ENCODE data around the gene CLDN18.

The CLDN18 gene

DNA sequence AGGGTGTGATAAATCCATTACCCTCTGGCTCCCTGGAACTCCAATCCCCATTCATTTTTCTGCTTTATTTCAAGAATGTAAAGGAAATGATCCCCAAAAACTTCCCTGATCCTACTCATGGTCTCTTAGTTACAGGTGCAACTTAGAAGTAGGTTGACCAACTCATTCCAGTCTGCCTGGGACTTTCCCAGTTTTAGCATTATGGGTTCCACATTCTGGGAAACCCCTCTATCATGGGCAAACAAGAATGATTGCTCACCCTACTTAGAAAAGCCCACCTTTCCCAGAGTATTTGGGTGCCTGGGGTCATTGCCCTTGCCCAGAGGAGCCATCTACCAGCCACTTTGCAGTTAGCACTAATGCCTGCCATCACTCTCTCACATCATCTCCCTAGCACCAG lies 15.6 kb downstream of the CLDN18 start:
- no peak for DNase-seq (ENCODE audit: low read depth)

- no peak for DNase-seq (ENCODE audit: low read depth)
Measured at GRCh38 chr3:138027821-138028220, 17.9 kb downstream of the CLDN18 start.

DNA sequence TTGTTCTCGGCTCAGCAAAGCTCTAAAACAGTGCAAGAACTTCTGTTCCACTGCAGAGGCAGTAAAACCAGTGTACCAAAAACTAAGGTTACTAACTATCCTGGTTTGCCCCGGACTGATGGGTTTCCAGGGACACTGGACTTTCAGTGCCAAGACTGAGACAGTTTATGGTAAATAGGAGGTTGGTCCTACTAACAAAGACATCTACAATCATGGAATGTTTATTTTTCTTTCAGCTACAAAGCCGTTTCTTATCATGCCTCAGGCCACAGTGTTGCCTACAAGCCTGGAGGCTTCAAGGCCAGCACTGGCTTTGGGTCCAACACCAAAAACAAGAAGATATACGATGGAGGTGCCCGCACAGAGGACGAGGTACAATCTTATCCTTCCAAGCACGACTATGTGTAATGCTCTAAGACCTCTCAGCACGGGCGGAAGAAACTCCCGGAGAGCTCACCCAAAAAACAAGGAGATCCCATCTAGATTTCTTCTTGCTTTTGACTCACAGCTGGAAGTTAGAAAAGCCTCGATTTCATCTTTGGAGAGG lies 20.8 kb downstream of the CLDN18 start:
- DNase-seq (ENCODE audit: low read depth) = no peak

DNA sequence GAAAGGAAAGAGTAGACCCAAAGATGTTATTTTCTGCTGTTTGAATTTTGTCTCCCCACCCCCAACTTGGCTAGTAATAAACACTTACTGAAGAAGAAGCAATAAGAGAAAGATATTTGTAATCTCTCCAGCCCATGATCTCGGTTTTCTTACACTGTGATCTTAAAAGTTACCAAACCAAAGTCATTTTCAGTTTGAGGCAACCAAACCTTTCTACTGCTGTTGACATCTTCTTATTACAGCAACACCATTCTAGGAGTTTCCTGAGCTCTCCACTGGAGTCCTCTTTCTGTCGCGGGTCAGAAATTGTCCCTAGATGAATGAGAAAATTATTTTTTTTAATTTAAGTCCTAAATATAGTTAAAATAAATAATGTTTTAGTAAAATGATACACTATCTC lies 21.6 kb downstream of the CLDN18 start:
- DNase-seq (ENCODE audit: low read depth) = no peak

- no peak for DNase-seq (ENCODE audit: low read depth)
Measured at GRCh38 chr3:138032567-138032966, 22.6 kb downstream of the CLDN18 start.

DNA sequence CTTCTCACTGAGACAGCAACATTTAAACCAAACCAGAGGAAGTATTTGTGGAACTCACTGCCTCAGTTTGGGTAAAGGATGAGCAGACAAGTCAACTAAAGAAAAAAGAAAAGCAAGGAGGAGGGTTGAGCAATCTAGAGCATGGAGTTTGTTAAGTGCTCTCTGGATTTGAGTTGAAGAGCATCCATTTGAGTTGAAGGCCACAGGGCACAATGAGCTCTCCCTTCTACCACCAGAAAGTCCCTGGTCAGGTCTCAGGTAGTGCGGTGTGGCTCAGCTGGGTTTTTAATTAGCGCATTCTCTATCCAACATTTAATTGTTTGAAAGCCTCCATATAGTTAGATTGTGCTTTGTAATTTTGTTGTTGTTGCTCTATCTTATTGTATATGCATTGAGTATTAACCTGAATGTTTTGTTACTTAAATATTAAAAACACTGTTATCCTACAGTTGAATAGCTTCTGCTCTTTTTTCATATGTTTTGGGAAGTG lies 23.3 kb downstream of the CLDN18 start:
- DNase-seq (ENCODE audit: low read depth) = no peak

DNA sequence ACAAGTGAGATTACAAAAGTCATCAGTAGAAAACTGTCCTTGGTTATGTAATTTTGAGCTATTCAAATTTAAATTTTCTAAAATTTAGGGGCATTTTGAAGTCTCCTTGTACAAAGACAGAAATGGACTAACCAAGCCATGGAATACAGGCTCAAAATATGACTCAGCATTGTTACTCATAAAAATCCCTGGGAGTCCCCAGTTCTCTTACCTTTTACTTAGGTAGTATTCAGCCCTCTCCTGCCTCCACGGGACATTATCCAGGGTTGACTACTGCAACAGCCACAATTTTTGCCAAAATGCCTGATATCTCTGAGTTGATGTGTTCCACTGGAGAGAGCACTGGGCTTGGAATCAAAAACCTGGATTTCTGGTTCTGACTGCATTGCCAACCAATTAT lies 25.0 kb downstream of the CLDN18 start:
- no peak for DNase-seq (ENCODE audit: low read depth)

DNA sequence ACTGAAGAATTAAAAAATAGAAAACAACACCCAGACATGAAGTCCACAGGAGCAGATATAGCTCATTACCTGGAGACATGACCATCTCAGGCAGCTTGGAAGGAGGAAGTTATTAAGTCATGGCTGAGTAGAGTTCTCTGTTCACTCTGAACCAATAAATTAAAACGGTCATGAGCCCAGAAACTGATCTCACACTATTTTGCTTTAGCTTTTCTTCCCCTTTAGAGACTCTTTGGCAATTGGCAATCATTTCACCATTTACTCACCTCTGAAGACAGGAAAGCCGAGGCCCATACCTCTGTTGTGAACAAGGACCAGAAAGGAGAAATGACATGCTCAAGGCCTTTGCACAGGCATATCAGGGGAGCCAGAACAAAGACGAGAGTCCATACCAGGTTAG lies 26.6 kb downstream of the CLDN18 start:
- no peak for DNase-seq (ENCODE audit: low read depth)

DNA sequence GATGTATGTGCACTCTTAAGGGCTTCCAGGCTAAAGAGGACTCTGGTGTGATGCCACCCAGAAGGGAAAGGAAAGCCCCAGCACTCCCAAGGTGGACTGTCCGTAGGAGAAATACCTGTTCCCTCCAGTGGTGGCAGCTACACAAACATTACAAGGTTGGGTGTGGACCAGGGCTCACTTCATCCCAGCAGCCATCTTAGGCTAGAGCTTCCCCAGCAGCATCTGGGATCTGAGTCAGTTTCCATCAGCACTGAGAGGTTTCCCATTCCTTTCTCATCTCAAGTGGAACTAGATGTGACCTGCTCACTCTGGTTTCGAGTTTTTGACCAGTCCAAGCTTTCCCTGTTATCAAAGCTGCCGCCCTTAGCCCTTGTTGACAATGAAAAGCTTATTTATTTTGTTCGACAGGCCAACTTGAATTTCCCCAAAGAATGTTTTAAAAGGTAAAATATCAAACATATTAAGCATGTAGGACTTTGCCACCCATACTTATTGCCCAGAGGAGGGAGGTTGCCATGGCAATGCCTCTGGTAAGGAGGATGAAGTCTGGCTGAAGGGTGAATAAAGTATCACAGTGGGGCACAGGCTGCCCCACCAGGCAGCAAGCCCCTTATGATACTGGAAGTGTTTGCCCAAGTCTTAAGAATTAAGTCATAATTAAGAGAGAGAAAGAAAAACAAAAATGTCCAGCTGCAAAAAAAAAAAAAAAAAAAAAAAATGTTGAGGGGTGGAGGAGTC lies 28.9 kb downstream of the CLDN18 start:
- no peak for DNase-seq (ENCODE audit: low read depth)

DNA sequence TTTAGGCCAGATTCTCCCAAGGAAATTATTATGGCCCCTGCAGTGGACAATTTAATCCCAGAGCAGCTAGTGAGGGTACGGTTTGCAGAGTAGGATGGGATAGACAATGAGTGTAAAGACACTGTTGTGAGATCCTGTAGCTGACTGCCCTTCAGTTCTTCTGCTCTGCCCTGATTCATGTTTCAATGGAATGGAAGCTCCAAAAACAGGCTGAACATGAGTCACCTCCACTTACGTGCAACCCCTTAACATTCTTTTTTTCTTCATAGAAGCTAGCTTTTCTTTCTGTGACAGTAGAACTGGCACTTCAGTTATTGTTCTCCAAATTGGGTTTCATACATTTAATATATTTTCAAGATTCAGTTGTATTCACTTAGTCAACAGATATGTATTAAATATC lies 32.1 kb downstream of the CLDN18 start:
- DNase-seq (ENCODE audit: low read depth) = no peak

DNA sequence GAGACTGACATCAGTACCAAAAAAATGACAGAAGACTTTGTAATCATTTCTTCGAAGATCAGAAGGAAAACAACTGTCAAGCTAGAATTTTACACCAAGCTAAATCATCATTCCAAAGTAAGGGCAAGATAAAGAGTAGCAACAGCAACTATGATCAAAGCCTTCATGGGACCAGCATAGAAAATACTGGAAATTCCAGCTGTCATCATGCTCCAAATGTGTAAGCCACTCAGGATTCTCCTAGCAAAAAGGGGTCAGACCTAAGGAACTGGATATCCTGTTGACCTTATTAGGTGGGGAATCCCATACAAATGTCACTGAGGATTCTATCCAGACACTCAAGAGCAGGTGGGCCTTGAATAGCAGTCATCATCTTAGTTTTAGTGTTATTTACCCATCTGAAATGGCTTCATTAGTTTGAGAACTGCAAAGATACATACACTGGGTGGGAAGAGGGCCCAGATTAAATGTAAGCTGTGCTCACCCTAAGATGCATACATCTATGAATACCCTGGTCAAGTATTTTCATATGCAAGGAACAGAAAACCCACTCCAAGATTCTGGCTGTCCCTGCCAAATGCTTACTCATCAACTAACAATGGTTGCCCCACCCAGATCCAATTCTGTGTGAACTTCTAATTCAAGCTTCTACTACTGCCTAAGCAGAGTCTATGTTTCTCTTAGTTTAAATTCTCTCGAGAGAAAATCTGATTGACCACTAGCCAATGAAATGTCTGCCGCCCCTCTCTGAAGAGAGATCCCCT lies 33.5 kb downstream of the CLDN18 start:
- no peak for DNase-seq (ENCODE audit: low read depth)

DNA sequence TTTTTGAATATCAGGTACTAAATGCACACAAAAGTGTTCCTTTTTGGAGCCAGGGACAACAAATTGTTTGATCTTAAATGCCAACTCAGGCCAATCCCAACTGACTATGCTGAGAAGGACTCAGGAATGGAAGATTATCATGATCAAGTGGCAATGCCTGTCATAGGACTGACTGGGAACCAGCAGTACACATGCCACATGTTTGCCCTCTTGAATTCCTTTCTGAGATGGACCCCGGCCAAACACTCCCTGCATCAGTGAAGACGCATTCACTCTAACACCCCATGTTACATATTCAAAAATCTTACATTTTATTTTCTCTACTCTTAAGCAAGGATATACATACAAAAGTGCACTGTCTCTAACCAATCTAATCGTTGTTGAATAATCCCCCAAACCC lies 36.1 kb downstream of the CLDN18 start:
- no peak for DNase-seq (ENCODE audit: low read depth)

DNA sequence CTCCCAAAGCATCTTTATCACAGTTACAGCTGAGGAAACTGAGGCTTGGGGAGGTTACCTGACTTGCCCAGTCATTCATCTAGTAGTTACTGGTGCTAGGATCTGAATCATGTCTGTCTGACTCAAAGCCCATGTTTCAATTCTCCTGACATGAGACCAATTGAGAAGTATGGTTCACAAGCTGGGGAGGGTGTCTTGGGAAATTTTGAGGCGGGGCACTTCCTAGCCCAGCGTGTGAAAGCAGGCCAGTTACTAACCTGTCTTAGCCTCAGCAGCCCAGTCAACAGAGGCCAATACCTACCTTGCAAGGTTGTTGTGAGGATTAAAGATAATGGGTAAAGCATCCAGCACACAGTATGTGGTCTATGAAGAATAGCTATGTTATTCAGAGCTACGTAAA lies 37.0 kb downstream of the CLDN18 start:
- DNase-seq (ENCODE audit: low read depth) = no peak

GRCh38 chr3:138047596-138048158 lies 37.7 kb downstream of the CLDN18 start:
- no peak for DNase-seq (ENCODE audit: low read depth)

DNA sequence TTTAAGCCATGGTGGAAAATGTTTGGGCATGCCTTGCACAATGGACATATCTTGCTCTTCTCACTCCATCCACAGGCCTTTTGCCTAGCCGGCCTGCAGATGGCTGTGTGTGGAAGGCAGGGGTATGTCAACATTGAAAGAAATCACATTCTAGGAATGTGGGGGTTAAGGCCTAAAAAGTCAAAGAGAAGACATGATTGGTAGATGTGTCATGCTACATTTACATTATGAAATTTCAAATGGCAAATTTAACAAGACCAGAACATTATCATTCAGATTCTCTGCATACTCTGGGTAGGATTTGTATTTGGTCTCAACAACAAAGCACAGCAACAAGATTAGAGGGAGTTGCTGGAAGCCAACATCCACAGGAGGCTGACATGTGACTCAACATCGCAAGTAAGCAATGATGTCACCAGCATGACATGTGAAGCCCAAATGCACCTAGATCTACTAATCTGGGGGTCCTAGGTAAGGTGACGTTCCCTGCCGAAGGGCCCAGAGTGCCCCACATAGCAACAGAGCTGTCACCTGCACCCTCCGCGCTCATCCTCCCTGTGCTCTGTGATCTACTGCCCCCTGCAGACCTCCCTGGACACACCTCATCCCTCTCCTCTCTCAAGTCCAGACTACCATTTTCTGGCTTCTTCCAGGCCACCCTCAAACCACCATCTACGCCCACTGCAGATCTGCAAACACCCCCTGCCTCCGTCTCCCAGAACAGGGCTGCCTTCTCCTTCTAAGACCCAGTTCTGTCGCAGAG lies 39.4 kb downstream of the CLDN18 start:
- no peak for DNase-seq (ENCODE audit: low read depth)

DNA sequence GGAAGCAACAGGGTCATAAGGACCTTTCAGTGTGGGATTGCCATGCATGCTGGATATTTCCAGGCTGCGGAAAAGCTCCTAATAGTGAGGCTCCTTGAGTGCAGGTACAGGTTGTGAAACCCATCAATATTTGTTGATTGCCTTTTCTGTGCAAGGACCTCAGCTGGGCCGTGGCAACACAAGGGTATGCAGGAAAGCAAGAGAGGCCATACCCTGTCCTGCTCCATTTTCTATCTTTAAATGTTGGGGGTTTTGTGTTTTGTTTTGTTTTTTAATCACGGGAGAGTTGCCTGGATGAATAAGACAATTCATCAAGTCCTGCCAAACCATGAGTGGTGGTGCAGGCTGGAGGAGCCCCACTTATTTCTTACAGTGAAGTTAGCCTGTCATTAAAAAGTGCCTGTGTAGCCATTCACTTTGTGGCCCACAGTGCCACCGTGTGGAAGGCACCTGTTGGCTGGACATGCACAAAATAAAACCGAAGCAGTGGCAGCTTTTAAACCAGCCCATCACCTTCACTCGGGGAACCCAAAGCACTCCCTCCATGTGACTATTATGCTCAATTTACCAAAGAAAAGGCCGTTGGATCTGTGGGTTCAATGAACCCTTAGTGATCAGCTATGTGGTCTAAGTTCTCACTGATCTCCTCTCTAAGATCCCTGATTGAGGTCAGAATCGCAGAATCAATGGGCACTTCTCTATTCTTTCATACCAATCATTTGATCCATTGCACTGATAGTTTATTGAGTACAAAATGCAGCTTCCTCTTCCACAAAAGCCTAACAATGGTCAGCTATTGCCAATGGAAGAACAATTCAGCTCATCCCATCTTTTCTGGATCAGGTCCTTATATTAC lies 42.2 kb downstream of the CLDN18 start:
- DNase-seq (ENCODE audit: low read depth) = no peak

DNA sequence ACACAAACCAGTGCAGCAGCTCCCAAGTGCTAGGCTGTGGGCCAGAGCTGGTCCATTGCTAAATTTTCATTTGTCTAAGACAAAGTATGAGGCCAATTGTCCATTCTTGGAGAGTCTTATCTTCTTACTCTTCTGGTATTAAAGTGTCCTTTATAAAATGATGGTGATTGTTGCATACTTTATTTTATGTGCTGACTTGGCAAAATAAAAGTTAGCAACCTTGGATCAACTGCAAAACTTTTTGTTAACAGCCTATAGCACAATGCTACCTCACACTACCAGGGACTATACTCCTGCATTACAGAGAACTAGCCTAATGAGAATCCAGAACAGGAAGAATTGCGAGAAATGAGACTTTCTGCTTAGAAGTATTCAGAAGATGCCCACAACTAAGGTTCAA lies 44.1 kb downstream of the CLDN18 start:
- DNase-seq (ENCODE audit: low read depth) = no peak

GRCh38 chr3:138057384-138057783 lies 47.4 kb downstream of the CLDN18 start:
- no peak for DNase-seq (ENCODE audit: low read depth)

DNA sequence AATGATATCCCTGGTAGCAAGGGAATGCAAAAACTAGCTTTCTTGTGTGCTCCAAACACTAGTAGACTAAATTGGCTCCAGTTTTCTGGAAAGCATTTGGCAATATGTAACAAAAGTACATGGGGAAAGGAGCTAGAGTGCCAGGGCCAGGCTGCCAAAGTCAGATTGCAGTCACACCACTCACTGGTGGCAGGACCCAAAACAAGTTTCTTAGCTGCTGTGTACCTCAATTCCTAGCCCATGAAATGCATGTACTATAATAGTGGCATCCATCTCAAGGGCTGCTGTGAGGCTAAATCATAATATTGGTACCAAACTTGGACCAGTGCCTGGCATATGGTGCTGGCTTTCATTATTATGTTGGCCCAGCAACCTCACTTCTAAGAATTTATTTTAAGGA lies 49.3 kb downstream of the CLDN18 start:
- DNase-seq (ENCODE audit: low read depth) = no peak

DNA sequence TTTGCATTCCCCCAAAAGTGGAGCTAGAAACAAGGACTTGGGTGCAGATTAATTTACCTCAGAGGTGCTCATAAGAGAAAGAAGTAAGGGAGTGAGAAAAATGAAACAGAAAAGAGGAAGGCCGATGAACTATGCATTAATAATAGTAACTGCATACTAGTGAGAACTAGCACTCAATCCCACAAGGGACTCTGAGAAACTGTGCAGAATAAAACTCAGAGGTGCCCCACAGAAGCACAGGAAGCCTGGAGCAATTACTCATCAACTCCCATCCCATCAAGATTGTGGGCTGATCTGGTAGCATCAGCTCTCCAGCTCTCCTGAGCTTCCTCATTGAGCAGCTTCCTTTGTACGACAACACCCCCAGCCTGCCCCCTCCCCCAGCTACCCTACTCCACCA lies 50.8 kb downstream of the CLDN18 start:
- DNase-seq (ENCODE audit: low read depth) = no peak

- DNase-seq (ENCODE audit: low read depth) = no peak
Measured at GRCh38 chr3:138062037-138062436, 52.1 kb downstream of the CLDN18 start.

Data from activated gamma-delta T cell treated with anti-CD3 and anti-CD28 coated beads, Interleukin-2, amount 50 U/mL, for 16 hours (primary cell).